Measurements from ENCODE around the gene CLCF1.
"Not testable (repeated sequence)": the region's sequence is repeated elsewhere in the genome, so short reads cannot be mapped to it uniquely, and the experiment has no call there.

Gene CLCF1

GRCh38 chr11:67320691-67321090, 52.7 kb downstream of the CLCF1 start:
- H3K9me3 ChIP-seq (ENCODE audit: control insufficient read depth, insufficient read depth, low read length) = no peaks in the 10 kb centered on the region
- H3K4me2 ChIP-seq (ENCODE audit: low read length) = no peak overlapping the region
- H3K36me3 ChIP-seq (ENCODE audit: control insufficient read depth, low read length) = no peaks in the 10 kb centered on the region
- peaks cover 11% of the 10 kb centered on the region for H3K79me2 ChIP-seq (ENCODE audit: control insufficient read depth, low read length)
- H3K4me3 ChIP-seq (ENCODE audit: low read length) = no peak overlapping the region
- no peaks in the 10 kb centered on the region for H3K9me2 ChIP-seq (replicated peaks; ENCODE audit: control insufficient read depth, low read length)
- H3F3A ChIP-seq (ENCODE audit: control insufficient read depth, insufficient read depth) = no peaks in the 10 kb centered on the region
- TF ChIP-seq CTCF (IDR thresholded peaks at IDR 0.05; ENCODE audit: low read depth, low read length, poor library complexity, severe bottlenecking) (no peak), EZH2phosphoT487 (IDR thresholded peaks at IDR 0.05; ENCODE audit: borderline replicate concordance, low read length) (no peak)
- H3K27ac ChIP-seq (ENCODE audit: low read depth, low read length) = no peak overlapping the region
- no peaks in the 10 kb centered on the region for H3K27me3 ChIP-seq (ENCODE audit: control insufficient read depth, low read length)
- H3K4me1 ChIP-seq (ENCODE audit: control insufficient read depth, low read length) = peaks cover 18% of the 10 kb centered on the region
- no peaks in the 10 kb centered on the region for H4K20me1 ChIP-seq (ENCODE audit: control insufficient read depth, insufficient read depth, low read depth, low read length)

- Histone ChIP-seq H3K27ac (ENCODE audit: low read depth, low read length) (no peak overlapping the region), H3K4me1 (ENCODE audit: control insufficient read depth, low read length) (peaks cover 18% of the 10 kb centered on the region), H3K79me2 (ENCODE audit: control insufficient read depth, low read length) (peaks cover 11% of the 10 kb centered on the region), H3K4me3 (ENCODE audit: low read length) (no peak overlapping the region), H3K27me3 (ENCODE audit: control insufficient read depth, low read length) (no peaks in the 10 kb centered on the region), H3K4me2 (ENCODE audit: low read length) (no peak overlapping the region), H3K9me3 (ENCODE audit: control insufficient read depth, insufficient read depth, low read length) (no peaks in the 10 kb centered on the region), H3K36me3 (ENCODE audit: control insufficient read depth, low read length) (no peaks in the 10 kb centered on the region), H3F3A (ENCODE audit: control insufficient read depth, insufficient read depth) (peaks cover 3% of the 10 kb centered on the region), H4K20me1 (ENCODE audit: control insufficient read depth, insufficient read depth, low read depth, low read length) (no peaks in the 10 kb centered on the region), H3K9me2 (replicated peaks; ENCODE audit: control insufficient read depth, low read length) (no peaks in the 10 kb centered on the region)
- no peak for TF ChIP-seq EZH2phosphoT487 (IDR thresholded peaks at IDR 0.05; ENCODE audit: borderline replicate concordance, low read length)
Measured at GRCh38 chr11:67320011-67320410, 53.4 kb downstream of the CLCF1 start.

- peak overlapping the region; percentile 78 for H3K4me3 ChIP-seq (ENCODE audit: low read length)
- not testable (repeated sequence) for H3K27ac ChIP-seq (ENCODE audit: low read depth, low read length)
Measured at GRCh38 chr11:67318876-67319275, 54.5 kb downstream of the CLCF1 start.

GRCh38 chr11:67317888-67318555, 55.4 kb downstream of the CLCF1 start:
- Histone ChIP-seq H3K36me3 (ENCODE audit: control insufficient read depth, low read length) (no peaks in the 10 kb centered on the region), H3K4me2 (ENCODE audit: low read length) (peak overlapping the region; percentile 96), H3K4me1 (ENCODE audit: control insufficient read depth, low read length) (peaks cover 18% of the 10 kb centered on the region), H3K27me3 (ENCODE audit: control insufficient read depth, low read length) (no peaks in the 10 kb centered on the region), H4K20me1 (ENCODE audit: control insufficient read depth, insufficient read depth, low read depth, low read length) (no peaks in the 10 kb centered on the region), H3K4me3 (ENCODE audit: low read length) (peak overlapping the region; percentile 78), H3K9me2 (replicated peaks; ENCODE audit: control insufficient read depth, low read length) (no peaks in the 10 kb centered on the region), H3K79me2 (ENCODE audit: control insufficient read depth, low read length) (peaks cover 11% of the 10 kb centered on the region), H3K9me3 (ENCODE audit: control insufficient read depth, insufficient read depth, low read length) (no peaks in the 10 kb centered on the region), H3K27ac (ENCODE audit: low read depth, low read length) (no peak overlapping the region), H3F3A (ENCODE audit: control insufficient read depth, insufficient read depth) (peaks cover 5% of the 10 kb centered on the region)
- no peak for TF ChIP-seq EZH2phosphoT487 (IDR thresholded peaks at IDR 0.05; ENCODE audit: borderline replicate concordance, low read length)

More at GRCh38 chr11:67318876-67319275, 54.5 kb downstream of the CLCF1 start:
- H3K27me3 ChIP-seq (ENCODE audit: control insufficient read depth, low read length); H3F3A ChIP-seq (ENCODE audit: control insufficient read depth, insufficient read depth); H3K9me2 ChIP-seq (replicated peaks; ENCODE audit: control insufficient read depth, low read length); H4K20me1 ChIP-seq (ENCODE audit: control insufficient read depth, insufficient read depth, low read depth, low read length); H3K36me3 ChIP-seq (ENCODE audit: control insufficient read depth, low read length); H3K9me3 ChIP-seq (ENCODE audit: control insufficient read depth, insufficient read depth, low read length): not testable (repeated sequence)
- Histone ChIP-seq H3K79me2 (ENCODE audit: control insufficient read depth, low read length) (peaks cover 11% of the 10 kb centered on the region), H3K4me2 (ENCODE audit: low read length) (peak overlapping the region; percentile 96), H3K4me1 (ENCODE audit: control insufficient read depth, low read length) (peaks cover 18% of the 10 kb centered on the region)
